Esophagus squamous epithelium (tissue), 4 donors: ENCODE measurements around the gene CTSS.

Experiments used
- CTCF ChIP-seq, 6 experiments: fragments of 450-650 bp in 4 of 6; fragments of 200-600 bp in 2 of 6; sonication (generic) in 2 of 6; IDR thresholded peaks; one replicate each; pipeline ENCODE4 v1.5.1; 2016 to 2019; ENCODE audit warnings: antibody characterized with exemption in 6 of 6, mild to moderate bottlenecking in 4 of 6, moderate library complexity in 4 of 6
- POLR2A ChIP-seq, 4 donors: fragments of 450-650 bp; IDR thresholded peaks; one replicate each; pipeline ENCODE4 v1.6.1; 2017; ENCODE audit warnings: antibody characterized with exemption in 4 of 4, mild to moderate bottlenecking in 4 of 4, moderate library complexity in 3 of 4

- TF ChIP-seq CTCF (IDR thresholded peaks at IDR 0.05) (no peak), POLR2A (IDR thresholded peaks at IDR 0.05) (no peak)
Measured at GRCh38 chr1:150749720-150750311, 15.8 kb downstream of the CTSS start.
